Endothelial cell of hepatic sinusoid (primary cell): ENCODE data around the gene GRHL1.

Experiments used
- in situ Hi-C: cut with HindIII; loops from 2 replicates; pipeline ENCODE4 v1.10.0; 2017; ENCODE audit warnings: low sequenced_read_pairs

GRHL1 gene

GRCh38 chr2:9992427-9993187 is 41.1 kb downstream of the GRHL1 start:
- in situ Hi-C loops, result no loop called here

GRCh38 chr2:9993488-9994165 is 42.1 kb downstream of the GRHL1 start:
- in situ Hi-C loops, result no loop called here

GRCh38 chr2:9994462-9994861 is 43.0 kb downstream of the GRHL1 start:
- in situ Hi-C loops, result no loop called here

- in situ Hi-C loops, result no loop called here
These were observed 43.6 kb downstream of the GRHL1 start for GRCh38 chr2:9995059-9995458.

- in situ Hi-C loops, result no loop called here
These were observed 44.8 kb downstream of the GRHL1 start for GRCh38 chr2:9996321-9996720.

GRCh38 chr2:9997936-9998335 is 46.4 kb downstream of the GRHL1 start:
- in situ Hi-C loops, result no loop called here

- in situ Hi-C loops, result no loop called here
These were observed 47.6 kb downstream of the GRHL1 start for GRCh38 chr2:9998916-9999654.

- in situ Hi-C loops, result no loop called here
These were observed 48.2 kb downstream of the GRHL1 start for GRCh38 chr2:9999693-10000092.

GRCh38 chr2:10000541-10000940 is 49.0 kb downstream of the GRHL1 start:
- in situ Hi-C loops, result no loop called here

GRCh38 chr2:10001586-10001985 is 50.1 kb downstream of the GRHL1 start:
- in situ Hi-C loops, result no loop called here

GRCh38 chr2:10002109-10002508 is 50.6 kb downstream of the GRHL1 start:
- in situ Hi-C loops, result no loop called here

GRCh38 chr2:10002681-10003080 is 51.2 kb downstream of the GRHL1 start:
- in situ Hi-C loops, result no loop called here

GRCh38 chr2:10003206-10004125 is 52.0 kb downstream of the GRHL1 start:
- in situ Hi-C loops, result no loop called here

GRCh38 chr2:10004401-10004800 is 52.9 kb downstream of the GRHL1 start:
- in situ Hi-C loops, result no loop called here

GRCh38 chr2:10004836-10005235 is 53.3 kb downstream of the GRHL1 start:
- in situ Hi-C loops, result no loop called here

- in situ Hi-C loops, result no loop called here
These were observed 54.2 kb downstream of the GRHL1 start for GRCh38 chr2:10005461-10006235.

GRCh38 chr2:10006236-10007161 is 55.0 kb downstream of the GRHL1 start:
- in situ Hi-C loops, result no loop called here

GRCh38 chr2:10007435-10007834 is 55.9 kb downstream of the GRHL1 start:
- in situ Hi-C loops, result no loop called here
